ENCODE measurements around the gene RTN4RL2.

DNA sequence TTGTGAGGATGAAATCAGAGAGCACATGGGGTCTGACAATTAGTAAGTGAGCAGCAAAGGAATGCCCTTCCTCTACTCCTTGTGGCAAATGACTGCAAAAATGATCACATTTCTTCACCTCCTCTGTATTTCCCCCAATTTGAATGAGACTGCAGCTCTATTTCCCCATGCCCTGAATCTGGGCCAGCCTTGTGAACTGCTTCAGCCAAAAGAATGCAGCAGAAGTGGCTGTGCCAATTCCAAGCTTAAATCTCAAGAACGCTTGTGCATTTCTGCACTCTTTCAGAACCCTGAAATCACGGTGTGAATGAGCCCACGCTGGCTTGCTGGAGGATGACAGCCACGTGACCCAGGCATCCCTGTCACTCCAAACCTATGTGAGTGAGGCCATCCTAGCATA lies 43.3 kb upstream of the RTN4RL2 start:
- TF ChIP-seq, protein P1, sequence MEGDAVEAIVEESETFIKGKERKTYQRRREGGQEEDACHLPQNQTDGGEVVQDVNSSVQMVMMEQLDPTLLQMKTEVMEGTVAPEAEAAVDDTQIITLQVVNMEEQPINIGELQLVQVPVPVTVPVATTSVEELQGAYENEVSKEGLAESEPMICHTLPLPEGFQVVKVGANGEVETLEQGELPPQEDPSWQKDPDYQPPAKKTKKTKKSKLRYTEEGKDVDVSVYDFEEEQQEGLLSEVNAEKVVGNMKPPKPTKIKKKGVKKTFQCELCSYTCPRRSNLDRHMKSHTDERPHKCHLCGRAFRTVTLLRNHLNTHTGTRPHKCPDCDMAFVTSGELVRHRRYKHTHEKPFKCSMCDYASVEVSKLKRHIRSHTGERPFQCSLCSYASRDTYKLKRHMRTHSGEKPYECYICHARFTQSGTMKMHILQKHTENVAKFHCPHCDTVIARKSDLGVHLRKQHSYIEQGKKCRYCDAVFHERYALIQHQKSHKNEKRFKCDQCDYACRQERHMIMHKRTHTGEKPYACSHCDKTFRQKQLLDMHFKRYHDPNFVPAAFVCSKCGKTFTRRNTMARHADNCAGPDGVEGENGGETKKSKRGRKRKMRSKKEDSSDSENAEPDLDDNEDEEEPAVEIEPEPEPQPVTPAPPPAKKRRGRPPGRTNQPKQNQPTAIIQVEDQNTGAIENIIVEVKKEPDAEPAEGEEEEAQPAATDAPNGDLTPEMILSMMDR (IDR thresholded peaks at IDR 0.05): no peak
- TF ChIP-seq, protein P2, sequence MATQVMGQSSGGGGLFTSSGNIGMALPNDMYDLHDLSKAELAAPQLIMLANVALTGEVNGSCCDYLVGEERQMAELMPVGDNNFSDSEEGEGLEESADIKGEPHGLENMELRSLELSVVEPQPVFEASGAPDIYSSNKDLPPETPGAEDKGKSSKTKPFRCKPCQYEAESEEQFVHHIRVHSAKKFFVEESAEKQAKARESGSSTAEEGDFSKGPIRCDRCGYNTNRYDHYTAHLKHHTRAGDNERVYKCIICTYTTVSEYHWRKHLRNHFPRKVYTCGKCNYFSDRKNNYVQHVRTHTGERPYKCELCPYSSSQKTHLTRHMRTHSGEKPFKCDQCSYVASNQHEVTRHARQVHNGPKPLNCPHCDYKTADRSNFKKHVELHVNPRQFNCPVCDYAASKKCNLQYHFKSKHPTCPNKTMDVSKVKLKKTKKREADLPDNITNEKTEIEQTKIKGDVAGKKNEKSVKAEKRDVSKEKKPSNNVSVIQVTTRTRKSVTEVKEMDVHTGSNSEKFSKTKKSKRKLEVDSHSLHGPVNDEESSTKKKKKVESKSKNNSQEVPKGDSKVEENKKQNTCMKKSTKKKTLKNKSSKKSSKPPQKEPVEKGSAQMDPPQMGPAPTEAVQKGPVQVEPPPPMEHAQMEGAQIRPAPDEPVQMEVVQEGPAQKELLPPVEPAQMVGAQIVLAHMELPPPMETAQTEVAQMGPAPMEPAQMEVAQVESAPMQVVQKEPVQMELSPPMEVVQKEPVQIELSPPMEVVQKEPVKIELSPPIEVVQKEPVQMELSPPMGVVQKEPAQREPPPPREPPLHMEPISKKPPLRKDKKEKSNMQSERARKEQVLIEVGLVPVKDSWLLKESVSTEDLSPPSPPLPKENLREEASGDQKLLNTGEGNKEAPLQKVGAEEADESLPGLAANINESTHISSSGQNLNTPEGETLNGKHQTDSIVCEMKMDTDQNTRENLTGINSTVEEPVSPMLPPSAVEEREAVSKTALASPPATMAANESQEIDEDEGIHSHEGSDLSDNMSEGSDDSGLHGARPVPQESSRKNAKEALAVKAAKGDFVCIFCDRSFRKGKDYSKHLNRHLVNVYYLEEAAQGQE (IDR thresholded peaks at IDR 0.05; ENCODE audit: insufficient read depth in 1 of 2, low read depth in 2 of 2, low read length in 1 of 2): no peak
- no peak for TF ChIP-seq SIN3A (IDR thresholded peaks at IDR 0.05; ENCODE audit: borderline replicate concordance, insufficient read depth, low read depth, low read length)
- TF ChIP-seq POLR2AphosphoS5 (IDR thresholded peaks at IDR 0.05; ENCODE audit: low read depth, low read length): no peak
